Esophagus squamous epithelium (tissue), 5 donors: Measurements from ENCODE around the gene PRR20E. TPM values are rescaled to one million over a fixed set of nuclear protein-coding genes. Genes with fewer than 3 reads are reported as not detected.
"Not testable (repeated sequence)": the region's sequence is repeated elsewhere in the genome, so short reads cannot be mapped to it uniquely, and the experiment has no call there.

Experiments used
- DNase-seq: peaks from one replicate; lab custom pipeline; 2025; lab: John Stamatoyannopoulos, UW
- H3K27ac ChIP-seq, 4 donors: fragments of 200-600 bp; sonication (generic); one replicate each; pipeline ENCODE4 v1.5.1; 2016 to 2019; ENCODE audit warnings: mild to moderate bottlenecking in 1 of 4
- H3K27me3 ChIP-seq, 4 donors: fragments of 200-600 bp; sonication (generic); 1 replicate in 3 of 4; 2 replicates in 1 of 4; pipeline versions ENCODE4 v1.5.1 to v1.6.0; 2017 to 2021; ENCODE audit warnings: antibody characterized with exemption in 1 of 4
- H3K36me3 ChIP-seq, 3 donors: fragments of 200-600 bp; sonication (generic); one replicate each; pipeline ENCODE4 v1.5.1; 2016 to 2019
- H3K4me1 ChIP-seq, 3 donors: fragments of 200-600 bp; sonication (generic); one replicate each; pipeline ENCODE4 v1.5.1; 2017 to 2019
- H3K4me3 ChIP-seq, 4 donors: fragments of 200-600 bp; sonication (generic); 1 replicate in 3 of 4; 2 replicates in 1 of 4; pipeline ENCODE4 v1.5.1; 2016 to 2019; ENCODE audit warnings: mild to moderate bottlenecking in 2 of 4, moderate library complexity in 1 of 4
- H3K9me3 ChIP-seq, 3 donors: fragments of 200-600 bp; sonication (generic); one replicate each; pipeline ENCODE4 v1.5.1; 2016 to 2019
- CTCF ChIP-seq, 6 experiments: fragments of 450-650 bp in 4 of 6; fragments of 200-600 bp in 2 of 6; sonication (generic) in 2 of 6; IDR thresholded peaks; one replicate each; pipeline ENCODE4 v1.5.1; 2016 to 2019; ENCODE audit warnings: antibody characterized with exemption in 6 of 6, mild to moderate bottlenecking in 4 of 6, moderate library complexity in 4 of 6
- POLR2A ChIP-seq, 4 donors: fragments of 450-650 bp; IDR thresholded peaks; one replicate each; pipeline ENCODE4 v1.6.1; 2017; ENCODE audit warnings: antibody characterized with exemption in 4 of 4, mild to moderate bottlenecking in 4 of 4, moderate library complexity in 3 of 4
- WGBS, 2 donors: methylation state at CpG; one replicate each; pipeline ENCODE4 v1.1.5; 2018; 5-methylcytosine and 5-hydroxymethylcytosine counted together
- intact Hi-C: fragments of 100-400 bp; cut with DNase I; formaldehyde crosslinking; loops from one replicate; pipeline ENCODE4 v1.15.0; 2022
- total RNA-seq, 4 donors: library from RNA; depleted of rRNA; stranded (reverse); fragments of >200 nt; gene quantifications; one replicate each; pipeline ENCODE4 v1.1.0, GENCODE V29; 2016
- donor health status: DM: yes; HTN: yes; CAD: no.

PRR20E gene
- not detected for total RNA-seq

DNA sequence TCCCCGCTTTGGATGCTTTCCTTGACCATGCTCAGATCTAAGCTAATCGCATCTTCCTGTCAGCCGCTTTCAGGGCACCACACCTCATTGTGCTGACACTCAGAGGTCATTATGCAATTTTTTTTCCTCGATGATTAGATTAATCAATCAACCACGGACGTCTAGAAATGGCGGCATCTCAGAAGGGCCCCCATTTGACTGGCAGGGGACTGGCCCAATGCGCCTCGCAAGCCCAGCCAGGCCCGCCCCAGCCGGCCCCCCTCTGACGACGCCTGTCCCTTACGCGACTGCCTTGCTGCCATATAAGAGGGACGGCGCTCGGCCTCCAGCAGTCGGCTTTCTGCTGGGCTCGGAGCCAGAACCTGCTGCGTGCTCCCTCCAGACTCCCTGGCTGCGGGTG lies at the start of gene PRR20E:
PRR20E (plus strand) TSS at position 301 of the 400 bp plus-strand sequence. CDS start 387 bp downstream, outside the sequence.
- intact Hi-C loops, H3K4me3 ChIP-seq, DNase-seq, H3K36me3 ChIP-seq, H3K9me3 ChIP-seq, H3K4me1 ChIP-seq, H3K27ac ChIP-seq, H3K27me3 ChIP-seq: not testable (repeated sequence)
- WGBS, 2 donors: no CpG with 5 or more reads among the region's 22 CpGs

- intact Hi-C loops: no loop called here
- Histone ChIP-seq H3K27me3 (no peaks in the 10 kb centered on the region), H3K4me3 (no peak overlapping the region), H3K27ac (no peak overlapping the region), H3K36me3 (no peaks in the 10 kb centered on the region), H3K9me3 (no peaks in the 10 kb centered on the region), H3K4me1 (no peaks in the 10 kb centered on the region)
- no peak for DNase-seq
- TF ChIP-seq CTCF (IDR thresholded peaks at IDR 0.05) (no peak), POLR2A (IDR thresholded peaks at IDR 0.05) (no peak)
- WGBS, 2 donors: 20 to 21% methylated on average over 1 of the region's 1 CpG
Measured at GRCh38 chr13:57123681-57124080, 43.3 kb upstream of the PRR20E start.

DNA sequence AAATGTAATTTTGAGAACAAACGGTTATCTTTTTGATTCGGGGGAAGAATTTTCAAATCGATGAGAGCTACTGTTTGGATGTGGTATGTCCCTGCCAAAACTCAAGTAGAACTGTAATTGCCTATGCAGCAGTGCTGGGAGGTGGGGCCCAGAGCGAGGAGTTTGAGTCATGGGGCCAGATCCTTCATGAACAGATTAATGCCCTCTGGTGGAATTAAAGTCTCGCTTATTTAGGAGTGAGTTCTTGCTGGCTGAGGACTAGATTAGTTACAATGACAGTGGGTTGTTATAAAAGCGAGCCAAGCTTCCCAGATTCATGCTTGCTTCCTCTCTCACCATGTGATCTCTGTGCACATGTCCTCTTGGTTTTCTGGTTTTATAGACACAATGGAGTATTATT lies 38.1 kb upstream of the PRR20E start:
- intact Hi-C loops: no loop called here
- no peak for DNase-seq
- WGBS, 2 donors: 79 to 83% methylated on average over 5 to 6 of the region's 6 CpGs
- H3K27ac ChIP-seq: no peak overlapping the region
- no peaks in the 10 kb centered on the region for H3K36me3 ChIP-seq
- H3K4me1 ChIP-seq: no peaks in the 10 kb centered on the region
- H3K9me3 ChIP-seq: no peaks in the 10 kb centered on the region
- H3K27me3 ChIP-seq: no peaks in the 10 kb centered on the region
- H3K4me3 ChIP-seq: no peak overlapping the region
- TF ChIP-seq CTCF (IDR thresholded peaks at IDR 0.05) (no peak), POLR2A (IDR thresholded peaks at IDR 0.05) (no peak)

GRCh38 chr13:57136093-57136492 lies 30.9 kb upstream of the PRR20E start:
- Histone ChIP-seq H3K9me3 (no peaks in the 10 kb centered on the region), H3K27ac (no peak overlapping the region), H3K36me3 (no peaks in the 10 kb centered on the region), H3K4me3 (no peak overlapping the region), H3K27me3 (no peaks in the 10 kb centered on the region), H3K4me1 (no peaks in the 10 kb centered on the region)
- WGBS, 2 donors: 44 to 62% methylated on average over 2 of the region's 2 CpGs
- intact Hi-C loops: no loop called here
- no peak for DNase-seq
- TF ChIP-seq CTCF (IDR thresholded peaks at IDR 0.05): no peak
- TF ChIP-seq POLR2A (IDR thresholded peaks at IDR 0.05): no peak

DNA sequence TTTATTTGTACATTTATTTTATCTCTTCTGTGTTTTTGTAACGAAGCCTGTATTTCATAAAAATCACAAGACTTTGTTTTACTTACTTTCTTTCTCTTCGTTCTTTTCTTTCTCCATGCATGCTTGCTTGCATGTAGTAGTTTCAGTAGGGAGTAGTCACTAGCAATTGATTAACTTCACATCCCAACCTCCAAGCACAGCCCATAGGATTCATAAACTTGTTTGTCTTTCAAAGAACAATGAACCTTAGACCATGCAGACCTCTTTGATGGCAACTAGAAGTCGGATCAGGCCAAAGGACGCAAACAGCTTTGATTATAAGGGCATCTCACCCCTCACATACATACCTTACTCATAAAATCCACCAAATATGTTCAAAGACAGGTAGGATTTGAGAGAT lies 29.4 kb upstream of the PRR20E start:
- H3K27me3 ChIP-seq: no peaks in the 10 kb centered on the region
- H3K27ac ChIP-seq: no peak overlapping the region
- 50 to 62% methylated on average over 4 of the region's 4 CpGs for WGBS, 2 donors
- no peak for DNase-seq
- H3K4me3 ChIP-seq: no peak overlapping the region
- intact Hi-C loops: no loop called here
- no peaks in the 10 kb centered on the region for H3K36me3 ChIP-seq
- no peaks in the 10 kb centered on the region for H3K9me3 ChIP-seq
- TF ChIP-seq POLR2A (IDR thresholded peaks at IDR 0.05) (no peak), CTCF (IDR thresholded peaks at IDR 0.05) (no peak)
- H3K4me1 ChIP-seq: no peaks in the 10 kb centered on the region

- 93% methylated on average over 4 of the region's 5 CpGs for WGBS, 2 donors
- no peaks in the 10 kb centered on the region for H3K9me3 ChIP-seq
- no peaks in the 10 kb centered on the region for H3K36me3 ChIP-seq
- H3K4me1 ChIP-seq: no peaks in the 10 kb centered on the region
- intact Hi-C loops: no loop called here
- DNase-seq: no peak
- no peaks in the 10 kb centered on the region for H3K27me3 ChIP-seq
- H3K4me3 ChIP-seq: no peak overlapping the region
- no peak overlapping the region for H3K27ac ChIP-seq
- TF ChIP-seq POLR2A (IDR thresholded peaks at IDR 0.05): no peak
- TF ChIP-seq CTCF (IDR thresholded peaks at IDR 0.05): no peak
Measured at GRCh38 chr13:57138988-57139387, 28.0 kb upstream of the PRR20E start.

- not testable (repeated sequence) for H3K4me3 ChIP-seq, DNase-seq
- WGBS, 2 donors: no CpG with 5 or more reads among the region's 18 CpGs
Measured at GRCh38 chr13:57139781-57140180, 27.2 kb upstream of the PRR20E start.

GRCh38 chr13:57140235-57140968 lies 26.6 kb upstream of the PRR20E start, which contains the start of gene PRR20A:
PRR20A (plus strand) TSS chr13:57140918; CDS start chr13:57141305, 387 bp downstream.
- H3K4me3 ChIP-seq, intact Hi-C loops, H3K36me3 ChIP-seq, H3K27me3 ChIP-seq, H3K9me3 ChIP-seq, H3K4me1 ChIP-seq, DNase-seq, H3K27ac ChIP-seq: not testable (repeated sequence)
- WGBS, 2 donors: 92 to 94% methylated on average over 7 to 10 of the region's 34 CpGs

More at GRCh38 chr13:57139781-57140180, 27.2 kb upstream of the PRR20E start:
- H3K27me3 ChIP-seq, H3K27ac ChIP-seq, intact Hi-C loops, H3K36me3 ChIP-seq, H3K9me3 ChIP-seq, H3K4me1 ChIP-seq: not testable (repeated sequence)
